HG03565 (cell line): ENCODE measurements around the gene MTFR1L.

Source experiments
- ATAC-seq: cut with Tn5 transposase; IDR thresholded peaks from one replicate; pipeline ENCODE4 v1.9.1; 2021; ENCODE audit warnings: mild to moderate bottlenecking, moderate library complexity; ENCODE audit not compliant: unreplicated experiment

The MTFR1L gene

GRCh38 chr1:25819491-25820246 lies at the start of gene MTFR1L:
Gene MTFR1L, plus strand, starts transcription at chr1:25819954. Its CDS starts 3,151 bp downstream, at chr1:25823105.
- ATAC-seq, result peak; percentile 71

DNA sequence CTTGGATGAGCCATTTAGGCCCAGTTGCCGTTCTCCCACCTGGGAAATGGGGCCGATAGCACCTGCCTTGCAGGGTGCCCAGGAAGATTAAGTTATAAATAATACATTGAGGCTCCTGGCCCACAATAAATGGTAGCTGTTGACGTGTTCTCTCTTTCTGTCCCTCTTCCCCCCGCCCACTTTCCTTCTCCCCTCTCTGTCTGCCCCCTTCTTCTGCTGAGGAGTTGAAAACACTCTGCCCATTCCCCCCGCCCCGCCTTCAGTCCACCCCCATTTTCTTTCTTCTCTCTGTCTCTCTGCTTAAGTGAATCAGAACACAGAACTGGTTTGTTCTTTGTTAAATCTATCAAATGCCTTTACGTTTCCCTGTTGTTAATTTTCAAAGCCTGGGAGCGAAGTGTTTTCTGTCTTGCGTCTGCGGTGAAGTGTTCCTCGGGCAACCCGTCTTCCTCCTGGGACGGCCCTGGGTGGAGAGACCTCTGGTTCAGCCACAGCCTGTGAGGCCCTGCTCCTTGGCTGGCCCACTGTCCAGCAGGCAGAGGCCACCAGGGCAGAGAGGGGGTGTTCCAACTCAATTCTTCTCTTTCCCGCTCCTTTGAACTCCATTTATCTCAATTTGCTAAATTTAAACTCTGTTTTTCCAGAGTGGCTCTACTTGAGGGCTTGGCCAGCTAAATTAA lies 49.1 kb upstream of the MTFR1L start:
- no peak for ATAC-seq

GRCh38 chr1:25771221-25772114 lies 48.3 kb upstream of the MTFR1L start:
- no peak for ATAC-seq

DNA sequence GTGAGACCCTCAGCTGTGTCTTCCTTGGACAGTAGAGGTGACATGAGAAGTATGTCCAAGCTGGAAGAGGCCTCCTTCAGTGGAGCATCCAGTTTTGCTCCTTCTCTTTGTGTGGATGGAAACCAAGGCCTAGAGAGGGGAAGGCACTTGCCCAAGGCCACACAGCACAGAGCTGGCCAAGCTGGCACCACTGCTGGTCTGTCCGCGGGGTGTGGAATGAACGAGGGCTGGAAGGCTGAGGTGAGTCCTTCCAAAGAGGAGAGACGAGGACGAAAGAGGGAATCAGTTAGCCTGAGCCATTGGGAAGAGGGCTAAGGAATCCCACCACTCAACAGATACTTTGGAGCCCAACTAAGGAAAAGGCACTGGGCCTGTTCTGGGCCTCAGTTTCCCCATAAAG lies 47.6 kb upstream of the MTFR1L start:
- no peak for ATAC-seq

DNA sequence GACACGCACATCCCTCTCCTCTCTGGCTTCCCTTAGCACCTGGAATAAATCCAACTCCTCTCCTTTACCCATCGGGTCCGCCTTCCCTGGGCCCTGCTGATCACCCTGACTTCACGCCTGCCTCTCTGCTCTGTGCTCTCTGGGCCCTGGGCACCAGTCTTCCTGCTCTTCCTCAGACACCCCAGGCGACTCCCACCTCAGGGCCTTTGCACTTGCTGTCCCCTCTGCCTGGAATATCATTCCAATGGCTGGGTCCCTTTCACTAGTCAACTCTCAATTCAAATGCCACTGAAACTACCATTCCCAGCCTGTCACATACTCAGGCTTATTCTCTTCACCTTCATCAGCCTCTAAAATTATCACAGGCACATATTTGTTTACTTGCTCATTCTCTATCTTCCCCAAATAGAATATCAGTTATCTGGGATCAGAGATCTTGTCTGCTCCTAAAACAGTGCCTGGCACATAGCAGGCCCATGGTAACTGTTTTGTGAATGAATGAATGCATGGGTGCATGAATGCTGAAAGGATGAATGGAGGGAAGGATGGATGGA lies 47.0 kb upstream of the MTFR1L start:
- ATAC-seq, result no peak

- ATAC-seq, result no peak
Measured at GRCh38 chr1:25773441-25774125, 46.2 kb upstream of the MTFR1L start.

DNA sequence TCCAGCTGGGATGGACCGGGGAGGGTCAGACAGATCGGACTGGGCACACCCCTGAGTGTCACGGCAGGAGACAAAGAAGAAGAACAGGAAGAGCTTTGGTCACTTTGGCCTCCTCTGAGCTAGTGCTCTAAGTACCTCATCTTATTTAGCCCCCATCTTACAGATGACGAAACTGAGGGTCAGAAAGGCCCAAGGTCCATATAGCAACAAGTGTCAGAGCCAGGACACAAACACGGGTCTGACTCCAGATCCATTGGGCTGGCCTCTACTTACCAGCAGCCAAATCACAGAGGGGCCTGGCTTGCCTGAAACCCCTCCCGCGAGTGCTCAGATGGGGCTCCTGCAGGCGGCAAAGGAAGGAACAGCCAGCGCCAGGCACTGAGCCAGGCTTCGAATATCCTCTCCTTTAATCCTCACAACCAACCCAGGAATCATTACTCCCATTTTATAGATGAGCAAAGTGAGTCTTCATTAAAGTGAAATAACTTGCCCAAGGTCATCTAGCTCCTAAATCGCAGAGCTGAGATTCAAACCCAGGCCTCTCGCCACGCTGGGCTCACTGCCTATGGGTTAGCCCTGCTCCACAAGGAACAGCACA lies 45.4 kb upstream of the MTFR1L start:
- no peak for ATAC-seq

DNA sequence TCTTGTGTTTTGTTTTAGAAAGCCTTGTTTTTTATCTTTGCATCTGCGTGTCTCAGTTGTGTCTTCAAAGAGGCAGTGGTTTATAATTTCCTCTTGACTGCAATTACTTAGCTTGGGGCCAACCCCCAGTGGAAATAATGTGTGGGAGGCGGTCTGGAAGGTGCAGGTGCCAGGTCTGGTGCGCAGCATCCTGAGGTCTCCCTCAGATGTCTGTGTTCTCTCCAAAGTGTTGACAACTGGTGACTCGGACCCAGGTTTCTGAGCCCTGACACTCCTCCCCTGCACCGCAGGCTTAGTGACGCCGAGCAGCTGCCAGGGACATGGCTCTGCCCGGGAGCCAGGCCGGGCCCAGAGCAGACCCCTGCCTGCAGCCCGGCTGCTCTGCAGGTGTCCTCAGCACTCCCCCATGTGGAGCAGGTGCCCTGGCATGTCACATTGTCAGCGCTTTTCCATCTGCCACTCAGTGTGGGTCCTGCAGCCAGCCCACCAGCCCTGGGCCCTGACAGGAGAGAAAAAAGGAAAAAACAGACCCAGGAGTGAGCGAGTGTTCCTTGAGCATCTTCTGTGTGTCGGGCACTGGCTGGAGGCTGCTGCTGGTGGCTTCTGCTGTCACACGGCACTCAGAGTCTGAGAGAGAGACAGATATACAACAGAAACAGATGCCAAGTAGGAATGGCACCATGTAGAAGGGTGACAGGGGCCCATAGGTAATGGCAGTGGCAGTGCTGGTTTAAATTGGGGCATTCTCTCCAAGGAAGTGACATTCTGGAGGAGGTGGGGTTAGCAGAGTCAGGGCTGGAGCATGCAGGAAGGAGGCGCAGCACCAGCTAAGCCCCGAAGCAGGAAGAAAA lies 44.6 kb upstream of the MTFR1L start:
- ATAC-seq, result no peak

- no peak for ATAC-seq
Measured at GRCh38 chr1:25779388-25779787, 40.4 kb upstream of the MTFR1L start.

- no peak for ATAC-seq
Measured at GRCh38 chr1:25779894-25780293, 39.9 kb upstream of the MTFR1L start.

- ATAC-seq, result no peak
Measured at GRCh38 chr1:25780318-25781129, 39.2 kb upstream of the MTFR1L start.

DNA sequence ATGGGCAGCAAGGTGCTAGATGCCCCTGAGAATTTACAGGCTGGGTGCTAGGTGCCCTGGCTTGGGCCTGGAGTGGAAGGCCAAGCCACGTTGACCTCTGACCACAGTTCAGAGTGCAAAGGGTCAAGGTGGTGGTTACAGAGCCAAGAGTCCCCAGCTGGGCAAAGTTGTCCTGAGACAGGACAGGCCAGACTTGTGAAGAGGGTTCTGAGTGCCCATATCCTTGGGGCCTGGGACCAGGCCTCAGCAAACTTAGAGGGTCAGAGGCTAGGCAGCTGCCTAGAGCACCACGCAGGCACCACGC lies 38.7 kb upstream of the MTFR1L start:
- no peak for ATAC-seq

DNA sequence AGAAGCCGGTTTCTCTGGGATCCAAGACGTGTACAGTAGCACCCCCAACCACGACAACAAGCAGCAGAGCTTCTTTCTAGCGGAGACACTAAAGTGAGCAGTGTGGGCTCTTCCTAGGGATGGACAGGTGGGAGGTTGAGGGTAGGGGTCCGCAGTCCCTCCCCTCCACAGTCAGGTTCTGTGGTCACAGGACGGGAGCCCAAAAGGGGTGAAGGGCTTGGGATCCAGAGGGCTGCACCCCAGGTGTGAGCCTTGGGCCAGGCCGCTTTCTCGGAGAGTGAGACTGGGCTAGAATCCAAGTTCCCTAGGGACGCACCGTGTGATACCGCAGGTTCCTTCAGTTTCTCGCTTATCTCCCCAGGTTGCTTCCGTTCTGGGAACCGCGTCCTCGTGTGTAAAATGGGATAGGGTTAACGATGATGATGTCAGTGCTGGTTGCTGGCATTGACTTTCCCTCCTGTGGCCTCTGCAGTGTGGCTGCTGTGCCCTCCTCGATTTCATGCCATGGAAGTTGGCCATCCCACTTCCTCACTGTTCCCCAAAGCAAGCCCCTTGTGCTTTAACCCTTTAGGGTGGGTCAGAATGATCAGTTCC lies 37.0 kb upstream of the MTFR1L start:
- ATAC-seq, result no peak

- no peak for ATAC-seq
Measured at GRCh38 chr1:25784575-25785051, 35.1 kb upstream of the MTFR1L start.

DNA sequence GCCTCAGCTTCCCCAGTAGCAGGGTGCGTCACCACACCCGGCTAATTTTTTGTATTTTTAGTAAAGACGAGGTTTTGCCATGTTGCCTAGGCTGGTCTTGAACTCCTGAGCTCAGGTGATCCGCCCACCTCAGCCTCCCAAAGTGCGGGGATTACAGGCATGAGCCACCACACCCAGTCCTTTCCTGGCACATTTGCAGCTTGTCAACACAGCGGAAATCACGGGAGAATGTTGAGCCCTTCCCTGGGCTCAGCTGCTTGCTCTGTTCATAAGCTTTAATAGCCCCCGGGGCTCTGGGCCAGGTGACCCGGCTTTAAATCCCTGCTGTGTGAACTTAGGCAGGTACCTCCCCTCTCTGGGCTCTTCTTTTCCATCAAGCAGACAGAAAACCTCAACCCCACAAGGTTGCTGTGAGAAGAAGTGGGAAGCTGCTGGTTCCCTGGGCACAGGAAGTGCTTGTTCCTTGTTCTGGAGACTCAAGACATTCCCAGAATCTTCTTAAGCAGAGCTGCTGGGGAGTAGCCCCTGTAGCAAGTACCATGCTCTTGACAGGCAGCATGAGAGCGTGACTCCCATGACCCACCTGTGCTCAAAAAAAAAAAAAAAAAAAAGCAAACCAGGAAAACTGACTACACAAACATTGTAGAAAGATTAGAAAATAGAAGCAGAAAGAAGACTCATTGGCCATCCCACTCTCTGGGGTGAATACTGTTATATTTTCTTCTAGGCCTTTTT lies 34.3 kb upstream of the MTFR1L start:
- no peak for ATAC-seq

DNA sequence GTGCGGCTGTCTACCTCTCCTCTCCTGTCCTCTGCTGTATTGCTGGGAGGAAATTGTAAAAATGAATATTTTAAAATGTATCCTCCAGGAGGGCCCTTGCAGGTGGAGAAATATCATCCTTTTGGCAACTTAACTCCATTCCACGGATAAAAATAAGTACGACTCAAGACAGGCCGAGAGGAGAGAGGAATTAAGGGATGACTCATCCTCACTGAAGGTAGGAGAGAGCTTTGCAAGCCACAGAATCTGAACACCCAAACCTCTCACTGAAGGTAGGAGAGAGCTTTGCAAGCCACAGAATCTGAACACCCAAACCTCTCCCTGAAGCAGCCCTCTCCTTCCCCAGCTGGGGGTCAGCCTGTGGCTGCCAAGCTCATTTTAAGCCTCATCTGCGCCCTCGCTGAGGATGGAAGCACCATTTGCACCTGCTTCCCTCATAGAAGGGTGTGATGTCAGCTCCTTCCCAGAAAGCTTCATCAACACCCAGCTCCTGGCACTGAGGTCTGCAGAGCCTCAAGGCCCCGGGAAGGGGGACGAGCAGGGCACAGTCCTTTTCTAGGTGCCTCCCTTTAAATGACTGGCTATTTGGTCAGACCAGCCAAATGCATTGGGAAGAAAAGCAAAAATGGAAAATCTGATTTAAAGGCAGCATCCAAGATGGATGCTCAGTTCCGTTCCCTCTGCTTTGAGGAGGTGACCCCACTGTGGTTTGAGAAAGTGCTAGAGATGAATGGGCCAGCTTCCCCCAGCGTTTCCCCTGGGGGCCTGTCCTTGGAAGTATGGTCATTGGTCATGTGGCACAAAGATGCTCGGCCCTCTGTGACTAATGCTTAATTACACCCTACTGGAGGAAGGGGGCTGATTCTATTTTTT lies 32.6 kb upstream of the MTFR1L start:
- ATAC-seq, result no peak
